ENCODE results near the gene TNNI2.
"Not testable (repeated sequence)": the region's sequence is repeated elsewhere in the genome, so short reads cannot be mapped to it uniquely, and the experiment has no call there.

TNNI2 gene

DNA sequence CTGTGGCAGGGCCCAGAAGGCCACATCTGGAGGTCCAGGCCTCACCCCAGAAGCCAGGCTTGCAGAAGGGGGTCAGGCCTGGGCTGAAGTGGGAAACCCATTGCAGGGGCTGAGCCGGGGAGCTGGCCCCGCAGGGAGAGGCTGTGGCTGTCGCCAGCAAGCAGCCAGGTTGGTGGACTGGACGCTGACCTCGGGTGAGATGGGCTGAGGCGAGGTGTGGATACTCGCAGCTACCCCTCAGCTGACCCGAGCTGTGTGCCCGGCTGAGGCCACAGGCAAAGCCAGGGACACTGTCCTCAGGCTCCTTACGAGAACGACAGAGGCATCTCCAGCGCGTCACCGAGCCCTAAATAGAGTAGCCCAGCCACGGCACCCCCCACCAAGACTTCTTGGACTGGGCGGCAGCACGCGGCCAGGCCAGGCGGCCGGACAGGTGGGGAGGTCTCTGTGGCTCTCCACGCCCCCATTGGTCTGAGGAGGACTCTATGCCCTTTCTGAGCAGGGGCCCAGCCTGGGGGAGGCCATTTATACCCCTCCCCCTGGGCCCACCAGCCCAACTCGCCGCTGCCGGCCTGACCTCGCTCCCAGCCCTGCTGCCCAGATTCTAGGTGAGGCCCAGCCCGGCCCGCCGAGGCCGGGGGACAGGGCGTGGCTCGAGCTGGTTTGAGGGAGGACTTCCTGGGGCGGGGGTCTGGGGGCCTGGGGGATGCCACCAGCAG, at the start of gene TNNI2:
Gene TNNI2, plus strand, starts transcription at position 556 of the 719 bp plus-strand sequence. CDS start 716 bp downstream, outside the sequence.
- H3K9me3 Mint-ChIP-seq, result no peaks in the 10 kb centered on the region
- peaks cover 12% of the 10 kb centered on the region for H3K27me3 Mint-ChIP-seq
- no peaks in the 10 kb centered on the region for H3K36me3 Mint-ChIP-seq
- peaks cover 40% of the 10 kb centered on the region for H3K4me1 Mint-ChIP-seq
- ATAC-seq, result no peak
- peak within 1 kb of the TSS; percentile 86 for H3K27ac Mint-ChIP-seq
- H3K4me3 Mint-ChIP-seq, result peak within 1 kb of the TSS; percentile 66

DNA sequence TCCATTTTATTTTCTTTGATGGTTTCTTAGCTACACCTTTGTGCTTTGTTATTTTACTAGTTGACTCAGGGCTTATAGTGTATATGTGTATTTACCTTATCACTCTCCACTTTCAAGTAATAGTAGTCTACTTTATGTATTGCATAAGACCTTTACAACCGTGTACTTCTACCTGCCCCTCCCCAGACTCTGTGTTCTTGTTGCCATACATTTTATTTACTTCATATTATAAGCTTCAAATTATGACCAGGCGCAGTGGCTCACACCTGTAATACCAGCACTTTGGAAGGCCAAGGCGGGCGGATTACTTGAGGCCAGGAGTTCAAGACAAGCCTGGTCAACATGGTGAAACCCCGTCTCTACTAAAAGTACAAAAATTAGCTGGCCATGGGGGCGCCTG, 46.9 kb upstream of the TNNI2 start:
- H3K36me3 Mint-ChIP-seq, result no peaks in the 10 kb centered on the region
- H3K4me1 Mint-ChIP-seq, result peaks cover 5% of the 10 kb centered on the region
- peaks cover 42% of the 10 kb centered on the region for H3K27me3 Mint-ChIP-seq
- H3K4me3 Mint-ChIP-seq, result no peak overlapping the region
- H3K27ac Mint-ChIP-seq, result no peak overlapping the region
- ATAC-seq, result no peak
- H3K9me3 Mint-ChIP-seq, result peaks cover 2% of the 10 kb centered on the region

DNA sequence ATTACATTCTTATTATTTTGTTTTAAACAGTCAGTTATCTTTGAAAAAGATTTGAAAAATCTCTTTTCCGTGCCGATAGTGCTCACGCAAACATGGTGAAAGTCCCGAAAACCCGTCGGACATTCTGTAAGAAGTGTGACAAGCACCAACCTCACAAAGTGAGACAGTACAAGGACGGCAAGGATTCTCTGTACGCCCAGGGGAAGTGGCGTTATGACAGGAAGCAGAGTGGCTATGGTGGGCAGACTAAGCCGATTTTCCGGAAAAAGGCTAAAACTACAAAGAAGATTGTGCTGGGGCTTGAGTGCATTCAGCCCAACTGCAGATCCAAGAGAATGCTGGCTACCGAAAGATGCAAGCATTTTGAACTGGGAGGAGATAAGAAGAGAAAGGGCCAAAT, 46.3 kb upstream of the TNNI2 start:
- no peak overlapping the region for H3K27ac Mint-ChIP-seq
- H3K9me3 Mint-ChIP-seq, result peaks cover 2% of the 10 kb centered on the region
- H3K36me3 Mint-ChIP-seq, result no peaks in the 10 kb centered on the region
- peaks cover 48% of the 10 kb centered on the region for H3K27me3 Mint-ChIP-seq
- no peak overlapping the region for H3K4me3 Mint-ChIP-seq
- no peak for ATAC-seq
- peaks cover 5% of the 10 kb centered on the region for H3K4me1 Mint-ChIP-seq

DNA sequence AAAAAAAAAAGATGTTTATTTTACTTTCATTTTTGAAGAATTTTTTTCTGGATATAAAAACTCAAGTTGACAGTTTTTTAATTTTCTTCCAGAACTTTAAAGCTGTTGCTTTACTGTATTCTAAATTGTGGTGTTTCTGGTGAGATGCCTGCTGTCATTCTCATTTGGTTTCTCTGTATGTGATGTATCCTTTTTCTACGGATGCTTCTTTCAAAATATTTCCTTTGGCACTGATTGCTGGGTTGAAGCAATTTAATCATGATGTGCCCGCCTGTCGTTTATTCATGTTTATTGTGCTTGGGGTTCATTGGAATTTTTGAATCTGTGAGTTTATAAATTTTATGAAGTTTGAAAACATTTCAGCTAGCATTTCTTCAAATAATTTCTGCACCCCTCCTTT, 45.7 kb upstream of the TNNI2 start:
- no peak for ATAC-seq
- peaks cover 2% of the 10 kb centered on the region for H3K9me3 Mint-ChIP-seq
- H3K27ac Mint-ChIP-seq, result no peak overlapping the region
- H3K4me3 Mint-ChIP-seq, result no peak overlapping the region
- no peaks in the 10 kb centered on the region for H3K36me3 Mint-ChIP-seq
- H3K27me3 Mint-ChIP-seq, result peaks cover 52% of the 10 kb centered on the region
- peaks cover 5% of the 10 kb centered on the region for H3K4me1 Mint-ChIP-seq

DNA sequence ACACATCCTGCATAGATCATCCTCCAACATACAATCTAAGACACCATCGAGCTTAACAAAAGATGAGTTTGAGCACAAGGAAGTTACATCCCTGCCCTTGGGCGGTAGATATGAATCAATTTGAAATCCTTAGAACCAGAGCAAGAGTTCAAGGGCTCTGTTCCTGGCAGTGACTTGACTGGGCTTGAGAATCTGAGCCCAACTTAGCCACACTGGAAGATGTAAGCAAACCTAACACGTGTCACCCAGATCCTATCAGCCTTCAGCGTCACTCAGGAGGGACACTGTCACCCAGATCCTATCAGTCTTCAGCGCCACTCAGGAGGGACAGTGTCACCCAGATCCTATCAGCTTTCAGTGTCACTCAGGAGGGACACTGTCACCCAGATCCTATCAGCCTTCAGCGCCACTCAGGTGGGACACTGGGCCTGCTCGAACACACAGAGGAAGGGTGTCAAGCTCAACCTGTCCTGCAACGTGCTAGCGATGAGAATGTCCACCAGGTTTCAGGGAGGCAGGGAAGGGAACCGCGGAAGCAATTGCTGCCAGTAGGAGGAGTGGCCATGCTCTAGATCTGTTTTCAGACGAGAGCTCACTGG, 42.3 kb upstream of the TNNI2 start:
- ATAC-seq, result no peak
- Mint-ChIP-seq H3K9me3 (peaks cover 2% of the 10 kb centered on the region), H3K27me3 (peaks cover 70% of the 10 kb centered on the region), H3K36me3 (no peaks in the 10 kb centered on the region), H3K4me1 (peaks cover 5% of the 10 kb centered on the region), H3K27ac (no peak overlapping the region), H3K4me3 (no peak overlapping the region)

DNA sequence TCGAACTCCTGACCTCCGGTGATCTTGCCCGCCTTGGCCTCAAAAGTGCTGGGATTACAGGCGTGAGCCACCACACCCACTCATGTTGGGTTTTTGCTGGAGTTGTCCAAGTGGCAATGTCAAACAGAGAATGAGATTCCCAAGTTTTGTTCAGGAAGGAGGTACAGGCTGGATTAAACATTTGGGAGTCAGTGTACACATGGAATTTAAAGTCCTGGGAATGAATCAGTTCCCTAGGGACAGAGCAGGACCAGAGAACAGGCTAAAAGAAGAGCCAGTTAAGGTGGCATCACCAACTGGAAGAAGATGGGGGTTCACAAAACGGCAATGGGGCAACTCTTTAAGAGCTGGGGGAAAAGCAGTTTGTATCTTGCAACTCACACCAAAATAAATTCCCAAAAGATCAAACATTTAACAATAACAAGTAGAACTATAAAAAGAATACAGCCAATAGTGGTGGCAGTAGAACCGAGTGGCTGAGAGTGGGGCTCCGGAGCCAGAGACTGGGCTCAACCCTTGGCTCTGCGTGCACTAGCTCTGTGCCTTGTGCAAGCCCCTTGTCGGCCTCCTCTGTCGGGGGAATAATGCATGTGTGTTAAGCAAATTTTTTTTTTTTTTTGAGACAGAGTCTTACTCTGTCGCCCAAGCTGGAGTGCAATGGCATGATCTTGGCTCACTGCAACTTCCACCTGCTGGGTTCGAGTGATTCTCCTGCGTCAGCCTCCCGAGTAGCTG, 41.2 kb upstream of the TNNI2 start:
- H3K36me3 Mint-ChIP-seq, result no peaks in the 10 kb centered on the region
- H3K4me3 Mint-ChIP-seq, result no peak overlapping the region
- ATAC-seq, result no peak
- H3K27me3 Mint-ChIP-seq, result peaks cover 73% of the 10 kb centered on the region
- peaks cover under 1% of the 10 kb centered on the region for H3K9me3 Mint-ChIP-seq
- H3K4me1 Mint-ChIP-seq, result peaks cover 3% of the 10 kb centered on the region
- no peak overlapping the region for H3K27ac Mint-ChIP-seq

DNA sequence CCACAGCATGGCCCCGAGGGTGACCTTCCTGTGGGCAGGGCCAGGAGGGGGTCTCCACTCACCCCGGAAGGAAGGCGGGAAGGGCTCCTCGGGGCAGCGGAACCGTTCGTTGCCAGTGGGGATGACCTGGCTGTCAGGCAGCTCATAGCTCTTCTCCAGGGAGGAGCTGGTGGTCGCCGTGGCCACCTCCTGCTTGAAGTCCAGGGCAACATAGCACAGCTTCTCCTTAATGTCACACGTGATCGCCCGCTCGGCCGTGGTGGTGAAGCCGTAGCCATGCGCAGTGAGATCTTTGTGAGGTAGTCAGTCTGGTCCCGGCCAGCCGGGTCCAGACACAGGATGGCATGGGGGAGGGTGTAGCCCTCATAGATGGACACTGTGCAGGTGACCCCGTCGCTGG, 35.5 kb upstream of the TNNI2 start:
- H3K36me3 Mint-ChIP-seq, result no peaks in the 10 kb centered on the region
- peaks cover 53% of the 10 kb centered on the region for H3K27me3 Mint-ChIP-seq
- H3K9me3 Mint-ChIP-seq, result no peaks in the 10 kb centered on the region
- H3K27ac Mint-ChIP-seq, result no peak overlapping the region
- no peak overlapping the region for H3K4me3 Mint-ChIP-seq
- ATAC-seq, result no peak
- no peaks in the 10 kb centered on the region for H3K4me1 Mint-ChIP-seq

DNA sequence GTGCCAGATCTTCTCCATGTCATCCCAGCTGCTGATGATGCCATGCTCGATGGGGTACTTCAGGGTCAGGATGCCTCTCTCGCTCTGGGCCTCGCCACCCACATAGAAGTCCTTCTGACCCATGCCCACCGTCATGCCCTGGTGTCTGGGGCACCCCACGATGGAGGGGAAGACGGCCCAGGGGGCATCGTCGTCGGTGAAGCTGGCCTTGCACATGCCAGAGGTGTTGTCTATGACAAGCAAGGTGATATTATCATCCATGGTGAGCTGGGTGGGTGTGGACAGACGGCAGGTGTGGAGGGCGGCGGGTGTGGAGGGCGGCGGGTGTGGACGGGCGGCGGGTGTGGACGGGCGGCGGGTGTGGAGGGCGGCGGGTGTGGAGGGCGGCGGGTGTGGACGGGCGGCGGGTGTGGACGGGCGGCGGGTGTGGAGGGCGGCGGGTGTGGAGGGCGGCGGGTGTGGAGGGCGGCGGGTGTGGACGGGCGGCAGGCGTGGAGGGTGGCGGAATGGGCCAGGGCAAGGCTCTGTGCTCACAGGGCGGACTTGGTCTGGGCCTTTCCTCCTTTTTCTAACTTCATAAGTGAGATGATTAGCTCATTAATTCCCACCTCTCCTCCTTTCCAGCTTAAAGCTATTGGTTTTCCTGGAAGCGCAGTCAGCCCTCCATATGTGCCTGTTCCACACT, 34.8 kb upstream of the TNNI2 start:
- H3K4me1 Mint-ChIP-seq, H3K4me3 Mint-ChIP-seq, H3K9me3 Mint-ChIP-seq, H3K36me3 Mint-ChIP-seq, H3K27ac Mint-ChIP-seq, ATAC-seq: not testable (repeated sequence)
- H3K27me3 Mint-ChIP-seq, result peaks cover 47% of the 10 kb centered on the region

DNA sequence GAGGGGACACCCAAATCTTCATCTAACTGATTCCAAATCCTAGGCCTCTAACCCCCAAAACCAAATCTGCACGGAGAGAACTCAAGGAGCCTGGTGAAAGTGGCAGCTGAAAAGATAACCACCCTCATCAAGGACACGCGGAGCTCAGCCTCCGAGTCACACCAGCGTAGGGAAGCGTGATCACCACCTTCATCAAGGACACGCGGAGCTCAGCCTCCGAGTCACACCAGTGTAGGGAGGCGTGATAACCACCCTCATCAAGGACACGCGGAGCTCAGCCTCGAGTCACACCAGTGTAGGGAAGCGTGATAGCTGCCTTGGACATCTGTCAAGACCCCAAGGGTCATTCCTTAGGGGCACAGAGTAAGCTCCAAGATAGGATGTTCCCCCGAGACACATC, 33.3 kb upstream of the TNNI2 start:
- peaks cover 57% of the 10 kb centered on the region for H3K27me3 Mint-ChIP-seq
- no peak for ATAC-seq
- no peak overlapping the region for H3K27ac Mint-ChIP-seq
- H3K9me3 Mint-ChIP-seq, result no peaks in the 10 kb centered on the region
- H3K4me3 Mint-ChIP-seq, result no peak overlapping the region
- no peaks in the 10 kb centered on the region for H3K4me1 Mint-ChIP-seq
- H3K36me3 Mint-ChIP-seq, result no peaks in the 10 kb centered on the region

DNA sequence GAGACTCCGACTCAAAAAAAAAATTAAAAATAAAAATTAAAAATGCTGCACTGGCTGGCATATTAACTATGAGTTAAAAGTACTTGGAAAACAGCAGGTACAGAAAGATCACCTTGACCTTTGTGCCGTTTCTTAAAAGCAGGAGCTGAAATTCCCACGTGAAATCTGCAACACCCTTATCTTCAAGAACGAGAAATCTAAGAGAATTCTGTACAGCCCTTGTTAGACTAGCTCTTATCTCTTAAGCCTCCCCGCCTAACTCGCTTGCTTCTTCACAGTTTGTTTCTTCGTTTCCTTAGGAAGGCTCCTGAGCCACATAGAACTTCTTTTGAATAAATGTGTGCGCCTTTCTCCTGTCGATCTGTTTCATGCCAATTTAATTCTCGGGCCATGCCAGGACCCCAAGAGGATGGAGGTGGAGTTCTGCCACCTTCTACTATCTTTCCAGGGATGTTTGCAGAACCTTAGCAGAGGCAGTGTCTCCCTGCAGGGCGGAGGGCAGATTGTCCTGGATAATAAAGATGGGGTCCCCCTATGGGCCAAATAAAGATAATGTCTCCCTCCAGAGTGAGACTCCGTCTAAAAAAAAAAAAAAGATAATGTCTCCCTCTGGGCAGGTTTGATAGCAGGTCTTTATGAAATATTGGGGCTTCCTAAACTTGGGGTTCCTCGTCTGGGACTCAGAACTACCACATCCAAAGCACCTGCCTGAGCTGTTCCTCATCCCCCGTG, 31.4 kb upstream of the TNNI2 start:
- ATAC-seq, result no peak
- H3K4me3 Mint-ChIP-seq, result no peak overlapping the region
- no peaks in the 10 kb centered on the region for H3K4me1 Mint-ChIP-seq
- peaks cover 48% of the 10 kb centered on the region for H3K27me3 Mint-ChIP-seq
- no peaks in the 10 kb centered on the region for H3K36me3 Mint-ChIP-seq
- no peak overlapping the region for H3K27ac Mint-ChIP-seq
- H3K9me3 Mint-ChIP-seq, result no peaks in the 10 kb centered on the region

DNA sequence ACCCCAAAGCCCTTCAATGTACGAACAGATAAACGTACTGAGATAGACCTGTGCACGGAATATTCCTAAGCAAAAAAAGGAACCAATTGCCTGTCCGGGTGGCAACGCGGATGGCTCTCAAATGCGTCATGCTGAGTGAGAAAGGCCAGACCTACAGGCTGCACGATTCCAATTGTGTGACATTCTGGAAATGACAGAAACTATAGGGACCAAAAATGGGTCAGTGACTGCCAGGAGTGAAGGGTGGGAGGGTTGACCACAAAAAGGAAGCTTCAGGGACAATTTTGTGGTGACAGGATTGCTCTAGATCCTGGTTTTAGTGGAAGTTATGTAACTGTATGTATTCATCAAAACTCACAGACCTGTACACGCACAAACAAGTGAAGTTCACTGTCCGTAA, 28.0 kb upstream of the TNNI2 start:
- Mint-ChIP-seq H3K9me3 (peaks cover 4% of the 10 kb centered on the region), H3K4me3 (no peak overlapping the region), H3K27me3 (peaks cover 39% of the 10 kb centered on the region), H3K4me1 (no peaks in the 10 kb centered on the region), H3K36me3 (peaks cover 6% of the 10 kb centered on the region), H3K27ac (no peak overlapping the region)
- ATAC-seq, result no peak

DNA sequence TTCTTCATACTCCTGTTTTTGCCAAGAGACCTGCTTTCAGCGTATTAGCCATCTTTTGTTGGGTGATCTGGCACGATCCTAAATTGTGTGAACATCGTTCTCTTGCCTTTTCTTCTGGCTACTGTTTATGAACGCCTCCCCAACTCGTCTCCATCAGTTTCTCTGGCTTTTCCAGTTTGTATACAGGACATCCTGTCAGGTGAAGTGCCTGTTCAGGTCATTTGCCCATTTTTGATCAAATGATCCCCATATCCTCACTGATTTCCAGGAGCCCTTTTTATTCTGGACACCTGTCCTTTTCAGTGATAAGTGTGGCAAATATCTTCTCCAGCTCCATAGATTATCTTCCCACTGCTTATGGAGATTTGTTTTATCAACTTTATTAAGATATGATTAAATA, 26.5 kb upstream of the TNNI2 start:
- ATAC-seq, result no peak
- Mint-ChIP-seq H3K27ac (no peak overlapping the region), H3K4me3 (no peak overlapping the region), H3K27me3 (peaks cover 39% of the 10 kb centered on the region), H3K9me3 (peaks cover 4% of the 10 kb centered on the region), H3K4me1 (no peaks in the 10 kb centered on the region), H3K36me3 (peaks cover 6% of the 10 kb centered on the region)

DNA sequence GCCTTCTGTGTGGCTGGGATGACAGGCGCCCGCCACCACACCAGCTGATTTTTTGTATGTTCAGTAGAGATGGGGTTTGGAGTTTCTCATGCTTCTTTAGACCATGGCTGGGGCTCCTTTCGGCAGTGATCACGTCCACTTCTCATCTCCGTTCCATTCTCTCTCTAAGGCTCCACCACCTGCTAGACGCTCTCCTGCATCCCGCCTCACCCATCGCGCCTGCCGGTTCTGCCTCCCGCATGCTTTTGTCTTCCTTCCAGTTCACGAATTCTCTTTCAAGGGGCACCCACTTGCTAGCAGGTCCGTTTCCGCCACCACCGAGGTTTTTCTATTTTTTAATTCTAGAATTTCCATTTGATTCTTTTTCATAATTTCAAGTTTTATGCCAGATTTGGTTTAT, 26.0 kb upstream of the TNNI2 start:
- H3K9me3 Mint-ChIP-seq, result peaks cover 4% of the 10 kb centered on the region
- H3K27me3 Mint-ChIP-seq, result peaks cover 39% of the 10 kb centered on the region
- no peaks in the 10 kb centered on the region for H3K4me1 Mint-ChIP-seq
- no peak for ATAC-seq
- H3K27ac Mint-ChIP-seq, result no peak overlapping the region
- H3K36me3 Mint-ChIP-seq, result peaks cover 6% of the 10 kb centered on the region
- H3K4me3 Mint-ChIP-seq, result no peak overlapping the region

DNA sequence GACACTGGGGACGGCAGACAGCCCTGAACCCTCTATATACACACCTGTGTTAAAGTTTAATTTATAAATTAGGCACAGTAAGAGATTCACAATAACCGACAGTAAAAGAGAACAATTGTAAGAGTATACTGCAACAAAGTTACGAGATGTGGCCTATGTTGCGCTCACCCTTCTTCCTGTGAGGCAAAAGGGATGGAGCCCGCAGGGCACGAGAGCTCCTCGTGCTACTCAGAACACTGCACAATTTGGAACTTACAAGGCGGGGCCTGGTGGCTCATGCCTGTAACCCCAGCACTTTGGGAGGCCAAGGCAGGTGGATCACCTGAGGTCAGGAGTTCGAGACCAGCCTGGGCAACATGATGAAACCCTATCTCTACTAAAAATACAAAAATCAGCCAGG, 25.4 kb upstream of the TNNI2 start:
- not testable (repeated sequence) for H3K27ac Mint-ChIP-seq, H3K9me3 Mint-ChIP-seq, H3K36me3 Mint-ChIP-seq, H3K4me1 Mint-ChIP-seq, ATAC-seq, H3K4me3 Mint-ChIP-seq
- H3K27me3 Mint-ChIP-seq, result peaks cover 39% of the 10 kb centered on the region

DNA sequence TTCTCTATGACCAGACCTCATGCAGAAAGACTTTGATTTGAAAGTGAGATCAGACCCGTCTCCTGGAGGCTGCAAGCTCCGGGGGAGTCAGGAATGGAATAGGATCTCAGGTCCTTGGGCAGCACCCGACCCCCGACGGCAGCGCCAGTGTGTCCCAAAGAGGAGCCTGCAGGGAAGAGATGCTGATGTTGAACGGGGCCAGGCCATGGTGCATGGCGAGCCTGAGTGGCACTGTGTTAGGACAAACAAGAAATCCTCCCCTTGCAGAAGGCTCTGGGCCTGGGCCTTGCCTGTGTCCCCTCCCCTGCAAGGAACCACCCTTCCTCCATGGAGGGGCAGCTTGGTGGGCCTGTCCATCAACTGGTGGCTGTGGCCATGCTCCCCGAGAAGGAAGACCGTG, 24.1 kb upstream of the TNNI2 start:
- Mint-ChIP-seq H3K36me3 (peaks cover 6% of the 10 kb centered on the region), H3K27ac (no peak overlapping the region), H3K4me3 (no peak overlapping the region), H3K4me1 (no peaks in the 10 kb centered on the region), H3K27me3 (peaks cover 32% of the 10 kb centered on the region), H3K9me3 (peaks cover 12% of the 10 kb centered on the region)
- ATAC-seq, result no peak
